Activated CD4-positive, alpha-beta T cell treated with anti-CD3 and anti-CD28 coated beads, Interleukin-2, amount 10 ng/mL, durations not matched to agents 7 days and 5 days (primary cell): ENCODE measurements around the gene RYR3. TPM values are rescaled to one million over a fixed set of nuclear protein-coding genes. Genes with fewer than 3 reads are reported as not detected.

ENCODE experiments used
- CTCF ChIA-PET: fragments of 350-600 bp; sonication (Branson Sonifier 250); formaldehyde crosslinking; loops from one replicate; lab custom pipeline; 2021; ENCODE audit warnings: antibody characterized with exemption; lab: Charles Lee
- POLR2A ChIA-PET: fragments of 350-600 bp; sonication (Branson Sonifier 250); formaldehyde crosslinking; loops from one replicate; lab custom pipeline; 2021; ENCODE audit warnings: antibody characterized with exemption; lab: Charles Lee
- DNase-seq: peaks from one replicate; pipeline ENCODE4 v3.0.0-alpha.2; 2020
- H3K27ac Mint-ChIP-seq: one replicate; pipeline ENCODE4 v1.8.0; 2021; ENCODE audit warnings: mild to moderate bottlenecking, moderate library complexity, mixed read lengths
- H3K27me3 Mint-ChIP-seq: one replicate; pipeline ENCODE4 v1.8.0; 2021; ENCODE audit warnings: mixed read lengths
- H3K36me3 Mint-ChIP-seq: one replicate; pipeline ENCODE4 v1.8.0; 2021; ENCODE audit warnings: low read depth, mixed read lengths
- H3K4me1 Mint-ChIP-seq: one replicate; pipeline ENCODE4 v1.8.0; 2021; ENCODE audit warnings: mixed read lengths
- H3K4me3 Mint-ChIP-seq: one replicate; pipeline ENCODE4 v1.8.0; 2021; ENCODE audit warnings: mild to moderate bottlenecking, moderate library complexity, mixed read lengths
- H3K9me3 Mint-ChIP-seq: one replicate; pipeline ENCODE4 v1.8.0; 2021; ENCODE audit warnings: mixed read lengths
- total RNA-seq, 2 experiments: library from RNA; stranded (reverse); gene quantifications; one replicate each; pipeline ENCODE4 v1.2.3, GENCODE V29; 2021

RYR3 gene
- total RNA-seq, 2 experiments from 2014 or later = not detected

DNA sequence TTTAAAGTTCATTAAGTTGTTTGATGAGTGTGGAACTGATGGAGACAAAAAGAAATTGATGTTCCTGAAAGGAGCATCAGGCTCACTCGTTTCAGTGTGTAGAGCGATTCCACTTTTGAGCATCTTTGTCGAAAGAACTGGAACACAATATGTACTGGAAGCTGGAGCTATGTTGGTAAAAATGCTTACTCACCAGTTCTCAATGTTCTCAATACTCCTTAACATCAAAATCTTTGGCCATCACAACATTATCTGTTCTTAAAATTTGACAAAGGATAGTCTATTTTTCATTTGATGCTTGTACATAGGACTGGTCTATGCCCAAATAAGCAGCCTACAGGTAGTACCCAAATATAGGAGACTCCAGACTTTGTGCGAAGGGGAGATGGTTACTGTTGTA lies 18.7 kb downstream of the RYR3 start:
- no peak for DNase-seq
- H3K4me3 Mint-ChIP-seq = no peak overlapping the region
- no peaks in the 10 kb centered on the region for H3K36me3 Mint-ChIP-seq
- ChIA-PET POLR2A (no interaction called here), CTCF (no interaction called here)
- no peaks in the 10 kb centered on the region for H3K4me1 Mint-ChIP-seq
- H3K9me3 Mint-ChIP-seq = no peaks in the 10 kb centered on the region
- no peak overlapping the region for H3K27ac Mint-ChIP-seq
- H3K27me3 Mint-ChIP-seq = peaks cover 41% of the 10 kb centered on the region

DNA sequence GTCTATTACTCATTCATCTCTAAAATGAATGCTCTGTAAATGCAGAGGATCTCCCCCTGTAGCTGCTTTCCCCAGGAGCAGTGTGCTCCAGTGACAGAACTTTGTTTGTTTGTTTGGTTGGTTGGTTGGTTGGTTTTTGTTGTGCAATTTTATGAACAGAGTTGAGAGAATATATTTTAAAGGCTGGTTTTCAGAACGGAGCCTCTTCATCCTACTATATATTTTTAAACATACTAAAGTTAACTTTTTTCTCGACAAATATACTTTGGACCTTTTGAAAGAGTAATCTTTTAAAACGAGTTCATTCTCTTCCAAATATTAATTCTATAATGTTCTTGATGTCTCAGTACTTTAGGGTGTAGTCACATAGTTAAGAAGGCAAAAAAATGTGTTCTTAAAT lies 20.2 kb downstream of the RYR3 start:
- Mint-ChIP-seq H3K4me1 (no peaks in the 10 kb centered on the region), H3K27me3 (peaks cover 49% of the 10 kb centered on the region), H3K27ac (no peak overlapping the region), H3K36me3 (no peaks in the 10 kb centered on the region), H3K4me3 (no peak overlapping the region), H3K9me3 (no peaks in the 10 kb centered on the region)
- POLR2A ChIA-PET = no interaction called here
- no peak for DNase-seq
- CTCF ChIA-PET = no interaction called here

DNA sequence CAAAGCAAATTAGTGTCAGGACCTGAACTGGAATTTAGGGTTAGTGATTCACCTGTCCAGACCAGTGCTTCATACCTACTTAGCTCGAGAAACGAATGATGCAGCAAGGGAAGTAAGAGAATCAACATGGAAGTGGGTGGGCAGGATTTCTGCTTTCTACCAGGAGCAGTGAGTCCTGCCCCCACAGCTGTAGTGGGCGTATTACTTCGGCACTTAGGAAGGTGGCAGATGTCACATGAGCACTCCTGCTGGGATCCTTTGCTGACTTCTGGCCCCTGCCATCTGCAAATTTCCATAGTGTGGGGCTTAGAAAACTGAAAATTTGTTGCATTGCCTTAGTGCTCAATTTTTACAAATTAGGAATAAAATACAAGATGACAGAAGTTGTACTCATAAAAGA lies 31.2 kb downstream of the RYR3 start:
- Mint-ChIP-seq H3K27ac (no peak overlapping the region), H3K4me3 (no peak overlapping the region), H3K9me3 (no peaks in the 10 kb centered on the region), H3K36me3 (no peaks in the 10 kb centered on the region), H3K4me1 (no peaks in the 10 kb centered on the region), H3K27me3 (peaks cover 7% of the 10 kb centered on the region)
- ChIA-PET CTCF (interaction anchor here (1.0 kb wide), 1 partner anchor 11 kb away, joined by 3 read pairs; no protein-coding TSS in a partner anchor), POLR2A (no interaction called here)
- DNase-seq = no peak

DNA sequence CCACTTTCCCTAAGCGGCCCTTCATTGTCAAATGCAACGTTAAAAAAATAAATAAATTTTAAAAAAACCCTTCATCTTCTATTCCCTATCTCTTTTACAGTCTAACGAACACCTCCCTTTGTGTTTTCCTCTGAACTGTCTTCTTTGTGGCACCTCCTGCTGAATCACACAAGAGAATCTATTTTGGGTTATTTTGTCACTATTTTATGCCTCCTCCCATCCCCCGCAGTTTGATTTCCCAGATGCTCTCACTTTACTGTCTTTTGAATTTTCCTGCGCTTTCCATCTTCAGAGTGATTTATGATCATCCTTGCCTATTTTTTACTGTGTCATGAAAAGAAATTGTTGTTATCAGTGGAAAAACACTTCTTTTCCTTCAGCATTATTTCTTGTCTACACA lies 32.5 kb downstream of the RYR3 start:
- Mint-ChIP-seq H3K27me3 (peaks cover 7% of the 10 kb centered on the region), H3K9me3 (no peaks in the 10 kb centered on the region), H3K4me3 (no peak overlapping the region), H3K27ac (no peak overlapping the region), H3K4me1 (no peaks in the 10 kb centered on the region), H3K36me3 (no peaks in the 10 kb centered on the region)
- no peak for DNase-seq
- ChIA-PET CTCF (no interaction called here), POLR2A (no interaction called here)

DNA sequence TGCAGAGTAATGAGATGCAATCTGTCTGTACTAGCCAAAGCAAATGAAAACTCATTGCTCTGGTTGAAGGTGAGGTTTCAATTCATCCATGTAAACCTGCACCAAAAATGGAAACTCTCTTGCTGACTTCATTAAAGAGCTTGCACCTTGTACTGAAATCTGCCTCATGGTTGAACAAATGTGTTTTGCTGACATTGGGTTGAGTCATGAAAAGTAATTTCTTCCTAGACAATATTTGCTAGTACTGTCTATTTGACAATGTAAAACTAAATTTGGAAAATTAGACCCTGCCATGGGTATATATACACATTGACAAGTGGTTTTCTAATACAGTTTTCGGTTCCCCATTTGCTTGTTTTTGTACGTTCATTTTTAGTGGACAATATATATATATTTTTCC lies 33.3 kb downstream of the RYR3 start:
- CTCF ChIA-PET = no interaction called here
- no peak overlapping the region for H3K27ac Mint-ChIP-seq
- no peaks in the 10 kb centered on the region for H3K4me1 Mint-ChIP-seq
- H3K9me3 Mint-ChIP-seq = no peaks in the 10 kb centered on the region
- DNase-seq = no peak
- peaks cover 7% of the 10 kb centered on the region for H3K27me3 Mint-ChIP-seq
- no peak overlapping the region for H3K4me3 Mint-ChIP-seq
- H3K36me3 Mint-ChIP-seq = no peaks in the 10 kb centered on the region
- POLR2A ChIA-PET = interaction anchor here (0.6 kb wide), 1 partner anchor 351 kb away, joined by 3 read pairs; no protein-coding TSS in a partner anchor

DNA sequence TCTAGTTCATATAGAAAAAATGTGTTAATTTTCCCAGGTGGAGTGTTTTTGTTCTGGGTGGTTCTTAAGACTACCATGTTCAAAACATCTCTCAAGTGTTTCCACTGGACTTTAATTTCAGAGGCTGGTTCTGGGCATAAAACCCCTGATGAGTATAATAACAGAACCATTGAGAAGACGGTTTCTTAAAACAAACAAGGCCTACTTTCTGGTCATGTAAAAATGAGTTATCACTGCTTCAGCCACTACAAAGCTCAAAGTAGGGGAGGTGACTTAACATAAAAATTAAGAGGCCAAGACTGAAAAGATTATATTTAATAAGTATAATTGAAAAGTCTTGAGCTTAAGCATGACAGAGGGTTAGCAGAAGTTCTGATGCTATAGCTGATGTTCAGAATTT lies 33.8 kb downstream of the RYR3 start:
- POLR2A ChIA-PET = no interaction called here
- H3K4me1 Mint-ChIP-seq = no peaks in the 10 kb centered on the region

DNA sequence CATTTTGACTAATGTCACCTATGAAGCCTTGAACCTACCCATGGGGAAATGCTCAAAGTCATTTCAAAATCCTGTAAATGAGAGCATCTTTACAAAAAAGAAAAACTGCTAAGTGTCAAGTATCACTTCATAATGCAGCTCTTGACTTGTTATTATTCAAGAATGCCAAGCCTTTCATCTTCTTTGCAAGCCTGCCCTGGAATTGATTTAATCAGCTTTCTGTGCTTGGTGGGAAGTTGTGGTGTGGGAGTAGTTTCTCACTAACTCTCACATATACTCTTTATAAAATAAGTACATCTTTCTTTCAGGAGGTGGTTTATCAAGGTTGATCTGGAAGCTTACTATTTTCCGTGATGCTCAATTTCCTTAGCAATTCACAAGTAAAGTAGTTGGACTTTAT lies 43.6 kb downstream of the RYR3 start:
- peaks cover 15% of the 10 kb centered on the region for H3K27me3 Mint-ChIP-seq
- CTCF ChIA-PET = no interaction called here

More for the DNA sequence above, 33.8 kb downstream of the RYR3 start:
- Mint-ChIP-seq H3K4me3 (no peak overlapping the region), H3K27ac (no peak overlapping the region), H3K27me3 (peaks cover 7% of the 10 kb centered on the region), H3K9me3 (no peaks in the 10 kb centered on the region), H3K36me3 (no peaks in the 10 kb centered on the region)
- DNase-seq = no peak
- CTCF ChIA-PET = no interaction called here

DNA sequence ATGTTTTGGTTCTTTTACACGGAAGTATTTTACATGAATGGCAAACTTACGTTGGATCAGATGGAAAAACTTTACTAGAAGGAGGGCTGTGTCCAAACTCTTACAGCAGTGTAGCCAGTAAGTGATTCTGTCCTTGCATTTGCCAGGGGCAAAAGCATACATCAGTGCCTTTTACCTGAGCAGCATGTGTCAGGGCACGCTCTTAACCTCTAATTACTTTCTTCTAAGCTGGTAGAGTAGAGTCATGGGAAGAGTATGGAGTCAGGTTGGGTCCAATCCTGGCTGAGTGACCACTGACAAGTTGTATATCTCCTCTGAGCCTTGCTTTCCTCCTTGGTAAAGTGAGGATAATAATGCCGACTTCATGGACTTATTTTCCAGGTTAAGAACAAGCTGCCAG lies 47.1 kb downstream of the RYR3 start:
- Mint-ChIP-seq H3K27ac (no peak overlapping the region), H3K4me3 (no peak overlapping the region), H3K36me3 (no peaks in the 10 kb centered on the region), H3K4me1 (no peaks in the 10 kb centered on the region), H3K27me3 (peaks cover 15% of the 10 kb centered on the region), H3K9me3 (no peaks in the 10 kb centered on the region)
- ChIA-PET POLR2A (no interaction called here), CTCF (no interaction called here)
- DNase-seq = no peak

More for the DNA sequence above, 43.6 kb downstream of the RYR3 start:
- no peaks in the 10 kb centered on the region for H3K36me3 Mint-ChIP-seq
- H3K27ac Mint-ChIP-seq = no peak overlapping the region
- no peak overlapping the region for H3K4me3 Mint-ChIP-seq
- DNase-seq = no peak
- H3K4me1 Mint-ChIP-seq = no peaks in the 10 kb centered on the region
- POLR2A ChIA-PET = no interaction called here
- H3K9me3 Mint-ChIP-seq = no peaks in the 10 kb centered on the region

DNA sequence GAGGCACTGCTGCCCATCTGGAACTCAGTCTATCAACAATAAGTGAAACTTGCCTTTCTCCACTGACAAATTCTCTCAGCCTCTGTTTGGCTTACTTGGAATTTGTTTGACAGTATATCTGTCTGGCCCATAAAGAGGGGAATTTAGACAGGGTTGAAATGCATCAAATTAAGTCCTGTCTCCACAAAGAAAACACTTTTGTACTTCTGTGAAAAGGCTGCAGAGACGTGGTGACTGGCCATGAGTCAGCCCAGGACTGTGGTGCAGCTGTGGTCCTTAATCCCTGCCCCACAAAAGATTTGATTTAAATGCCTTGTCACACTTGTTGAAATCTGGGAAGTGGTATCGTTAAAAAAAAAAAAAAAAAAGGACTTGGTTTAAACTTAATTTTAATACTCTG lies 47.5 kb downstream of the RYR3 start:
- POLR2A ChIA-PET = no interaction called here
- H3K27me3 Mint-ChIP-seq = peaks cover 10% of the 10 kb centered on the region

DNA sequence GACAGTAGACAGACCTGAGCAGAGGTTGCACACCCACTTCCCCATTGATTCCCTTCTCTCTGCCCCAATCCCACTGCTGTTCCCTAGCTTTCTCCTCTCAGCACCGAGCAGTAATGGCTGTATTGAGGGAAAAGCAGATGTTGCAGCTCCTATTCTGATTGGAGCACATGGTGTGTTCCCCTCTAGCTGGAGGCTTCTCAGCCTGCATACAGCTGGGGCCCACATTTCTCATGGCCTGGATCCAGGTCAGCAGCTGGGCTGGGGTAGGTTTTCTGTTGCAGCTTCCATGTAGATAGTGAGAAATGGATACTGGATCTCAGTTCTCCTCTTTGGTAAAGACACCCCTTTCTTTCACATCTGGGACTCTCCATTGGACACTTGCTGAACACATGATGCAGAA lies 50.1 kb downstream of the RYR3 start:
- no peak overlapping the region for H3K4me3 Mint-ChIP-seq
- H3K4me1 Mint-ChIP-seq = no peaks in the 10 kb centered on the region
- no peak for DNase-seq
- POLR2A ChIA-PET = no interaction called here
- H3K36me3 Mint-ChIP-seq = no peaks in the 10 kb centered on the region
- no peak overlapping the region for H3K27ac Mint-ChIP-seq
- peaks cover 19% of the 10 kb centered on the region for H3K27me3 Mint-ChIP-seq
- CTCF ChIA-PET = no interaction called here
- H3K9me3 Mint-ChIP-seq = no peaks in the 10 kb centered on the region

More for the DNA sequence above, 47.5 kb downstream of the RYR3 start:
- H3K36me3 Mint-ChIP-seq = no peaks in the 10 kb centered on the region
- H3K4me3 Mint-ChIP-seq = no peak overlapping the region
- DNase-seq = no peak
- CTCF ChIA-PET = no interaction called here
- H3K27ac Mint-ChIP-seq = no peak overlapping the region
- H3K4me1 Mint-ChIP-seq = no peaks in the 10 kb centered on the region
- H3K9me3 Mint-ChIP-seq = no peaks in the 10 kb centered on the region

DNA sequence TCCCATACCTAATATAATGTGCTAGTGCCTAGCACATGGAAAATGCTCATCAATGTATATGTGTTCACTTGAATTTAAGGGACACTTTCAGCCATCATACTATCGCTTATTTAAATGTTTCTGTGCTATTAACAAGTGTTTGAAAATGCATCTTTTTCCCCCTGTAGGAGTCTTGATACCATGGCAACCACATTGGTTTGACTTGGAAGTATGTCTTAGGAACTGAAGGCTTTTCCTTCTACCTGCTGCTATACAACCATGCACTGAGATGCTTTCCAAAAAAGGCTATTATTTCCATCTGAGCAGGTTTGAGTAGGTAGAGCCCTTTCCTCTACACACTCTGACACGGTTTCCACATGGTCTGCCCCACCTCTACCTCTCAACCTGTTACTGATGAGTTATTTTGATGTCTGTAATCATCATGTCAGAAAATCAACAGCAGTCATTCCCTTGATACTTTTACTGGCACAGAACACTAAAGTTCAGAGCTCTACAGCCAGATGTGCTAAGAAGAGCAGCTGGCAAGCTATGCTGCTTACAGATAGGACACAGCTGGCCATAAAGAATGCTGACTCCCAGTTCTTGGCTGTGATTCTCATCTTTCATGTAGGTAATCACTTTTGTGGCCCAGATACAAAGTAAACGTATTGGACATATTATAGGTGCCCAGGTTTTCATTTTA lies 59.3 kb downstream of the RYR3 start:
- Mint-ChIP-seq H3K27ac (no peak overlapping the region), H3K4me3 (no peak overlapping the region), H3K9me3 (no peaks in the 10 kb centered on the region), H3K4me1 (no peaks in the 10 kb centered on the region), H3K27me3 (peaks cover 16% of the 10 kb centered on the region), H3K36me3 (no peaks in the 10 kb centered on the region)
- no peak for DNase-seq
- POLR2A ChIA-PET = no interaction called here
- CTCF ChIA-PET = interaction anchor here (1.0 kb wide), 1 partner anchor 25 kb away, joined by 3 read pairs; no protein-coding TSS in a partner anchor

DNA sequence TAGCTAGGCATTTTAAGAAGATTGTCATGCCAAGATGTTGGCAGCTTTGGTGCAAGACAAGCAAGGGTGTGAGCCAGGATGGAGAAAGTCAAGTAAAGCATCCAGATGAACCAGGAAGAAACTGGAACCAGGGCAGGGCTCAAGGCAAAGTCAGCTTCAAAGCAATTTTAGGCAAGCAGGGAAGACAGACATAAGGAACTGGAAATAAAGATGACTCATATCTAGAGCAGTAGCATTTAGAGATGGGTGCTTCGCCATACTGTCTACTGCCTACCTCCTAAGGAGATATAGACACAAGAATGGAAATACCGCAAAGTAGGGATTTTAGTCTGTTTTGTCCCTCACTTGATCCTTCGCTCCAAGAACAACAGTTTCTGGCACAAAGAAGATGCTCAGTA lies 59.9 kb downstream of the RYR3 start:
- no peaks in the 10 kb centered on the region for H3K9me3 Mint-ChIP-seq
- CTCF ChIA-PET = interaction anchor here (1.0 kb wide), 1 partner anchor 24 kb away, joined by 3 read pairs; no protein-coding TSS in a partner anchor
- H3K36me3 Mint-ChIP-seq = no peaks in the 10 kb centered on the region
- H3K27ac Mint-ChIP-seq = no peak overlapping the region
- H3K4me1 Mint-ChIP-seq = no peaks in the 10 kb centered on the region
- POLR2A ChIA-PET = no interaction called here
- H3K27me3 Mint-ChIP-seq = peaks cover 16% of the 10 kb centered on the region
- no peak overlapping the region for H3K4me3 Mint-ChIP-seq
- DNase-seq = no peak

DNA sequence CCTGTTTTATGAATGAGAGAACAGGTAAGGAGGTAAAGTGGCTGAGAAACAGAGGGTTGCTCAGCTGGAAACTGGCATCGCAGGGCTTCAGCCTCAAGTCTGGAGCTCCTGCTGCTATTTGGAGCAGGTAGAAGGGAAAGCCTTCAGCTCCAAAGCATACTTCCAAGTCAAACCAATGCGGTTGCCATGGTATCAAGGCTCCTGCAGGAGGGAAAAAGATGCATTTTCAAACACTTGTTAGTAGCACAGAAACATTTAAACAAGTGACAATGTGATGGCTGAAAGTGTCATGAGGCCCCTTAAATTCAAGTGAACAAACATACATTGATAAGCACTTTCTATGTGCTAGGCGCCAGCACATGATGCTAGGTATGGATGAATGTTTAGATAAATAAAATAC lies 60.4 kb downstream of the RYR3 start:
- H3K27ac Mint-ChIP-seq = no peak overlapping the region
- POLR2A ChIA-PET = no interaction called here
- no peak overlapping the region for H3K4me3 Mint-ChIP-seq
- peaks cover 17% of the 10 kb centered on the region for H3K27me3 Mint-ChIP-seq
- H3K36me3 Mint-ChIP-seq = no peaks in the 10 kb centered on the region
- no peaks in the 10 kb centered on the region for H3K9me3 Mint-ChIP-seq
- CTCF ChIA-PET = no interaction called here
- no peak for DNase-seq
- H3K4me1 Mint-ChIP-seq = no peaks in the 10 kb centered on the region
